Sciatic nerve (tissue), 2 donors: ENCODE measurements around the gene CCNY. TPM values are rescaled to one million over a fixed set of nuclear protein-coding genes. Genes with fewer than 3 reads are reported as not detected.
"Not testable (repeated sequence)": the region's sequence is repeated elsewhere in the genome, so short reads cannot be mapped to it uniquely, and the experiment has no call there.

Source experiments
- ATAC-seq: fragments of 200-7000 bp; cut with Tn5 transposase; one replicate; pipeline ENCODE4 v1.9.1; 2020; ENCODE audit warnings: mild to moderate bottlenecking, moderate library complexity
- DNase-seq: peaks from one replicate; pipeline ENCODE4 v3.0.0-alpha.2; 2020; ENCODE audit warnings: low spot score
- intact Hi-C: fragments of 100-400 bp; cut with DNase I; formaldehyde crosslinking; loops from one replicate; pipeline ENCODE4 v1.14.2; 2022
- total RNA-seq: library from RNA; stranded (reverse); fragmentation: NEBNext Ultra II Directional; extraction: Animal tissue kit (Norgen Biotek cat#: 25700); gene quantifications from one replicate; pipeline ENCODE4 v1.2.1, GENCODE V29; 2021
- donor health status: DM: no; HTN: no; CAD: no.
- donor health status: DM: no; HTN: no; CAD: no.

The CCNY gene
- total RNA-seq = 65.3 TPM

GRCh38 chr10:35336084-35336831, at the start of gene CCNY:
Gene CCNY, plus strand, starts transcription at chr10:35336509. Its CDS starts 545 bp downstream, at chr10:35337054.
- DNase-seq = peak; percentile 89
- intact Hi-C loops = no loop called here
- peak; percentile 95 for ATAC-seq

DNA sequence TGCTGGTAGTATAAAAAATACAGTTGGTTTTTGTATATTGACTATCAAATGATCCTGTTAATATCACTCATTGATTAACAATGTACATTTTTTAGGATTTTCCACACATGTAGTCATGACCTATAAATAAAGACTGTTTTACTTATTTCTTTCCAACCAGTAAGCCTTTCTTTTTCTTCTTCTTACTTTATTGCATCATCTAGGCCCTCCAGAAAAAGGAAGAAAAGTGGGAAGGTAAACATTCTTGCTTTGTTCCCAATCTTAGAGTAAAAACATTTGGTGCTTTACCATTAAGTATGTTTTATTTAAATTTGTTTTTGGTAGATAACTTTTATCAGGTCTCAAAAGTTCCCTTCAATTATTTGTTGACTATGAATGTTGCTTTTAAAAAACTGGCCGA, 47.1 kb upstream of the CCNY start:
- ATAC-seq (no peak), DNase-seq (no peak)
- intact Hi-C loops = no loop called here

- intact Hi-C loops = no loop called here
- no peak for DNase-seq
- no peak for ATAC-seq
Observed at GRCh38 chr10:35294506-35294905, 41.8 kb upstream of the CCNY start.

DNA sequence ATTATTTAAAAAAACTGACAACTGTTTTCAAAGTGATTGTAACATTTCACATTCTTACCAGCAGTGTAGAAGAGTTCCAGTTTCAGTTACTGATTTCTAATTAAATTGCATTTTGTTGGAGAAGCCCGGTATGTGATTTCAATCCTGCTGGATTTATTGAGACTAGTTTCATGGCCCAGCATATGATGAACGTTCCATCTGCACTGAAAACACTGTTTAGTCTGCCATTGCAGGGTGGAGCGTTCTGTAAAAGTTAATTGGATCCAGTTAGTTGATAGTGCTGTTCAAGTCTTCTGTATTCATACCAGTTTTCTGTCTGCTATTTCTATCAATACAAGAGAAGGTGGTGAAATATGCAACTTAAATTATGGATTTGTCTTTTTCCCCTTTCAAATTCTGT, 37.3 kb upstream of the CCNY start:
- ATAC-seq = no peak
- DNase-seq = no peak
- intact Hi-C loops = no loop called here

DNA sequence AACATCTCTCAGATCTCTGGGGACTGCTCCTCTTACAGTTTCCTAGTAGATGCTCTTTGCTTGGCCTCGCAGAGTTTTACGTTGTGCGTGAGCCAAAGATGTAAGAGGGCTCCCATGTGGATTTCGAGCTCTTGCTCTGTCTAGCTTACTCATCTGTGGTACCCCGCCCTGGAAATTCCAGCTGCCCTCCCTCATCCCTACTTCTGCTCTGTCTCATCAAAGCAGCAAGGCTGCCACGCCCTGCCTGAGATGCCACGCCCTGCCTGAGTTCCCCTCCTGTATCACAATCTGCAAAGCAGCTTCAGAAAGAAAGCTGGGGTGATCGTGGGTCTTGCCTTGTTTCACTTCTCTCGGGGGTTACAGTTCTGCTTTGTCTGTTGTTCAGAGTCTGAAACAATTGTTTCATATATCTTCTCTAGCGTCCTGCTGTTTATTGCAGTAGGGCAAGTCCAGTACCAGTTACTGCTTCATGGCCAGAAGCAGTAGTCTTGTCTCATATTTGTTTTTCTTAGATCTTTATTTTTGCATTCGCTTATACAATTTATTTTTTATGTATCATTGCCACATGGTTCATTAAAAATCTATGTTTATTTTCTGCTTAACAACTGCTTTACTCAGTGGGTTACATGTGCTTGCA, 36.1 kb upstream of the CCNY start:
- peak; percentile 63 for DNase-seq
- ATAC-seq = peak; percentile 56
- intact Hi-C loops = no loop called here

GRCh38 chr10:35304649-35305048, 31.7 kb upstream of the CCNY start:
- no peak for ATAC-seq
- no peak for DNase-seq
- intact Hi-C loops = no loop called here

DNA sequence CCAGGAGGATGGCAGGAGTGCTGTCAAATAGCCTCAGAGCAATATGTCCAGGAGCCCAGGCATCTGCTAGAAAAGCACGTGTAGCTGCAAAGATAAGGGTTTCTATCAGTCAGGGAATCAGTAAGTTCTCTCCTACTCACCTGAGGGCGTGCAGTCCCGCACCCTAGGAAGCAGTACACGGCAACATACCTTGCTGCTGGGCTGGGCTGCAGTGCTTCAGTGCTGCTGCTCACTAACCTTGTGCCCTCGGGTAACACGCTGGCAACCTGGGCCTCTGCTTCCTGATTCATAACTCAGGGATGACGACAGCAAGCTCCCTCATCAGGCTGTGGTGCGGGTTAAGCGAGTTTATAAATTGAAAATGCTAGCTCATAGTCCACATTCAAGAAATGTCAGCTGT, 29.5 kb upstream of the CCNY start:
- DNase-seq (no peak), ATAC-seq (no peak)
- intact Hi-C loops = no loop called here

- no peak for DNase-seq
- intact Hi-C loops = no loop called here
- no peak for ATAC-seq
Observed at GRCh38 chr10:35307297-35307696, 29.0 kb upstream of the CCNY start.

DNA sequence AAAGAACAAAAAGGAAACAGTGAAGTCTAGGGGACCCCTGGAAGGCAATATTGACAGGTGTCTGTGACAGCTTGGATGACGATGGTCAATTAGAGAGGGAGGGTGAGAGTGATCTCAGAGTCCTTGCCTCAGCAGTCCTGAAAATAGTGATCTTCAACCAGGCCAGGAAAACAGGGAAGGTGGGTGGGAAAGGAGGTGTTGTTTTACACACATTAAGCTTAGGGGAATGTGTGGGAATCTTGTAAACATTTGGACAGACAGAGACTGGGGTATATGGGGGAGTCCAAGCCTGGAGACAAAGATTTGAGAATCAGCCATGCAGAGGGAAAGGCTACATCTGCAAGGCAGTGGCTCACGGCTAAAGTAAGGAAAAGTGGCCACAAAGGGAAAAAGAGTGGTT, 27.5 kb upstream of the CCNY start:
- DNase-seq (no peak), ATAC-seq (no peak)
- intact Hi-C loops = no loop called here

DNA sequence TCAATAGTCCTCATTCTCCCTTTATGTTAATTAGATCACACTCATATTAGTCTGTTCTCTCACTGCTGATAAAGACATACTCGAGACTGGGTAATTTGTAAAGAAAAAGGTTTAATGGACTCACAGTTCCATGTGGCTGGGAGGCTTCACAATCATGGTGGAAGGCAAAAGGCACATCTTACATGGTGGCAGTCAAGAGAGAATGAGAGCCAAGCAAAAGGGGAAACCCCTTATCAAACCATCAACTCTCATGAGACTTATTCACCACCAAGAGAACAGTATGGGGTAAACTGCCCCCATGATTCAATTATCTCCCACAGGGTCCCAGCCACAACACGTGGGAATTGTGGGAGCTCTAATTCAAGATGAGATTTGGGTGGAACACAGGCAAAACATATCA, 22.2 kb upstream of the CCNY start:
- ATAC-seq, DNase-seq, intact Hi-C loops: not testable (repeated sequence)

DNA sequence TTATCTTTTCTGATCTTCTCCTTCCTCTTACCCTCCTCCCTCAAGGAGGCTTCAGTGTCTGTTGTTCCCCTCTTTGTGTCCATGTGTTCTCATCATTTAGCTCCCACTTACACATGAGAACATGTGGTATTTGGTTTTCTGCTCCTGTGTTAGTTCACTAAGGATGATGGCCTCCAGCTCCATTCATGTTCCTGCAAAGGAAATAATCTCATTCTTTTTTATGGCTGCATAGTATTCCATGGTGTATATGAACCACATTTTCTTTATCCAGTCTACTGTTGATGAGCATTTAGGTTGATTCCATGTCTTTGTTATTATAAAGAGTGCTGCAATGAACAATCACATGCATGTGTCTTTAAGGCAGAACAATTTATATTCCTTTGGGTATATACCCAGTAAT, 21.1 kb upstream of the CCNY start:
- DNase-seq, intact Hi-C loops, ATAC-seq: not testable (repeated sequence)

DNA sequence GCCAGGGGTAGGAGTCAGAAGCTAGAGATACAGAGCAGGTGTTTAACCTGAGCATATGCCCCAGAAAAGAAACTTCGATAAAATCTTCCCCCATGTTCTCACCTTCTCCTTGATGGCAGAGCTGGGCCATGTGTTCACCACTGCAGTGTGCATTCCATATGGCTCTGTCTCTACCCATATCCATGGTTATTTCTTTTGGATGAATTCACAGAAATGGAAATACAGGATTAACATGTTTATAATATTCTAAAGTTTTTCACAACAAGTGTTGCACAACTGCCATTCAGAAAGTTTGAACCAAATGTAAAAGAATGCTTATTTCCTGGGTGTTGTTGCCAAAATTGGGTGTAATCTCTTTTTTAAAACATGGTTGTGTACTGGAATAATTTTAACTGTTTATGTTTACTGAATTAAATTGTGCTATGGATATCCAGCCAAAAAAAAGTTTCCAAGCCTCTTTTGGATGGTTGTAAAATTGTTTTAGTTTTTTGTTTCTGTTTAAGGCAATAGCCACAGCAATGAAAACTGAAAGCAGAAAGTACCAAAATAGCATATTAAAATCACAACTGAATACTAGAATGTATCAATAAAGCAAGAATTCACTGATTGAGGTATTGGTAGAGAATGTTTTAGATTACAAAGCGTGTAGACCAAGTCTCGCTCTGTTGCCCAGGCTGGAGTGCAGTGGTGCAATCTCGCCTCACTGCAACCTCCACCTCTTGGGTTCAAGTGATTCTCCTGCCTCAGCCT, 19.9 kb upstream of the CCNY start:
- DNase-seq (no peak), ATAC-seq (no peak)
- intact Hi-C loops = no loop called here

GRCh38 chr10:35318551-35318950, 17.8 kb upstream of the CCNY start:
- no peak for DNase-seq
- ATAC-seq = no peak
- intact Hi-C loops = no loop called here

DNA sequence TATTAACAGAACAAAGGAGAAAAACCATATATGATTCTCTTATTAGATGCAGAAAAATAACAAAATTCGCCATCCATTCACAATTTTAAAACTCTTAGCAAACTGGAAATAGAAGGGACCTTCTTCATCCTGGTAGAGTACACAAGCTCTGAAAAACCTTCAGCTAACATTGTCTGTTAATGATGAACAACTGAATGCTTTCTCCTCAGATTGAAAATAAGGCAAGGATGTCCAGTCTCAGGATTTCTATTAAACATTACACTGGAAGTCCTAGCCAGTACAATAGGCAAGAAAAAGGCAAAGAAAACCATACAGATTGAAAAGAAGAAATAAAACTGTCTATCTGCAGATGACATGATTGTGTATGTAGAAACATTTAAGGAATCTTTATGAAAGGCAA, 16.0 kb upstream of the CCNY start:
- ATAC-seq (no peak), DNase-seq (no peak)
- intact Hi-C loops = no loop called here

GRCh38 chr10:35322636-35323035, 13.7 kb upstream of the CCNY start:
- no peak for ATAC-seq
- intact Hi-C loops = no loop called here
- DNase-seq = no peak

DNA sequence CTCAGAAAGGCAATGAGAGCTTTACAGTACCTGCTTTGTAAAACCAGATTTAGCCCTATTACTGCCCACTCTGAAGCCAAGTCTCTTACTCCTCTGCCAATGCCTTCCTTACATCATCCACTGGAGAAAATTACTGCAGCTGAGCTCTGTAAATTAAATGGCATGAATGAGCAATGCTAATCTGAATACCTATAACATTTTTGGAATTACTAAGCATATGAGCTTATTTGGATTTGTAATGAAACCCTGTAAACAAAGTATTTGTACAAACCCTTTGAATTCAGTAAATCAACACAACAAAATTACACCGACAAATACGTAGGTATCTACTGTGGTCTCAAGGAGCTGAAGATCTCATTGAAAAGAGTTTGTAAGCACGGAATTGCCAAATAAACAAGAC, 12.1 kb upstream of the CCNY start:
- ATAC-seq (no peak), DNase-seq (no peak)
- intact Hi-C loops = no loop called here

DNA sequence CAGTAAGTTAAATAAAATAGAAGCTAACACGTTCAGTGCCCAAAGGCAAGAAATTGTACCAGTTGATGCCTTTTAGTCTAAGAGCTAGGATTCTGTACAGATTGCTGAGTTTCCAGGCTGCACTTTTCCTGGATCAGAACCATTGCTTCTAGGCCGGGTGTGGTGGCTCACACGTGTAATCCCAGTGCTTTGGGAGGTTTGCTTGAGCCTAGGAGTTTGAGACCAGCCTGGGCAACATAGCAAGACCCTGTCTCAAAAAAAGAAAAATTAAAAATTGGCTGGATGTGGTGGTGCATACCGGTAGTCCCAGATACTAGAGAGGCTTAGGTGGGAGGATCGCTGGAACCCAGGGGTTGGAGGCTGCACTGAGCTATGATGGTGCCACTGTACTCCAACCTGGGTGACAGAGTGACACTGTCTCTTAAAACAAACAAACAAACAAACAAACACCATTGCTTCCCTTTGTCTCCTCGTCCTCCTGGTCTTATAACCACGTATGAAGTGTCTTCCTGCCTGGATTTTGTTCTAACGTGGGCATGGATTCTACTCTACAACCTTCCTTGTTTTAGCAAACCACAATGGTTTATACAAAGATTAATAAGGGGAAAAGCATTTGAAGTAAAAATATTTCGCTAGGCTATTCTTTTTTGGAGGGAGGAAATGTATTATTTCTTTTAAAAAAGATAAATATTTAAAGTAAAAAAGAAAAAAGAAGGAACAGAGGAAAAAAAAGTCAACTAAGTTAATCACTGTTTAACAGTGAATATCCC, 9.7 kb upstream of the CCNY start:
- intact Hi-C loops = no loop called here
- DNase-seq = no peak
- ATAC-seq = no peak

GRCh38 chr10:35327790-35328403, 8.4 kb upstream of the CCNY start:
- DNase-seq (no peak), ATAC-seq (no peak)
- intact Hi-C loops = no loop called here

DNA sequence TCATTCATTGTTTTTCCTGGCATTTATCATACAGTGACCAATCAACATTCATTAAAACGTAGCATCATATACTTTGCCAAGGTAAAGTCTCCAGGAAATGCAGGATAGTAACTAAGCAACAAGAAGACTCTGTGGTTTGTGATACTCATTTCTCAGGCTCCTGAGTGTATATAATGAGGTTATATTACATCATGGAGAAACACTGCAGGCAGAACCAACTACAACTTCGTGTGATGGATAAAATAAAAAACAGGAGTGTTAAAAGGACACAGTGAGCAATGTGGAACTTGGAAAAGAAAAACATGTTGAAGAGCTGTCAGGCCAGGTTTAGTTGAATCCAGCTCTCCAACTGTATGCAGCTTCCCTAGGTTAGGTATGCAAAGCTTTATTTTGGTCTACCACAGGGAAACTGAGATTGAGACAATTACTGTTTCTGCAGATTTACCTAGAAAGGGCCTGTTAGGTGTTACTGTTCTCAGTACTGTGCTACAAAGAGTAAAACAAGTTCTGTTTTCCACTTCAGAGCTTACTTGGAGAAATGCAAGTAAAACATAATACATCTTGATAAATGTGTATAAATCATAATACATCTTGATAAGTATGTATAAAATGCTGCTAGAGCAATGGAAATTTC, 7.8 kb upstream of the CCNY start:
- intact Hi-C loops = no loop called here
- DNase-seq (no peak), ATAC-seq (no peak)
